Suprapubic skin (tissue), 4 donors: ENCODE results near the gene FCER2. TPM values are rescaled to one million over a fixed set of nuclear protein-coding genes. Genes with fewer than 3 reads are reported as not detected.

Experiments used
- DNase-seq, 2 donors: peaks; one replicate each; pipeline ENCODE4 v3.0.0-alpha.2; 2019; ENCODE audit warnings: low spot score in 2 of 2
- H3K27ac ChIP-seq: fragments of 200-600 bp; sonication (generic); one replicate; pipeline ENCODE4 v1.5.1; 2019
- H3K27me3 ChIP-seq: fragments of 200-600 bp; sonication (generic); one replicate; pipeline ENCODE4 v1.5.1; 2019
- H3K36me3 ChIP-seq: fragments of 200-600 bp; sonication (generic); one replicate; pipeline ENCODE4 v1.5.1; 2019
- H3K4me1 ChIP-seq: fragments of 200-600 bp; sonication (generic); one replicate; pipeline ENCODE4 v1.5.1; 2019
- H3K4me3 ChIP-seq: fragments of 200-600 bp; sonication (generic); one replicate; pipeline ENCODE4 v1.5.1; 2019; ENCODE audit warnings: mild to moderate bottlenecking
- H3K9me3 ChIP-seq: fragments of 200-600 bp; sonication (generic); one replicate; pipeline ENCODE4 v1.5.1; 2019
- EP300 ChIP-seq: sonication (generic); formaldehyde crosslinking; IDR thresholded peaks from one replicate; pipeline ENCODE4 v1.6.1; 2017; ENCODE audit warnings: antibody characterized with exemption
- POLR2A ChIP-seq, 2 donors: fragments of 450-650 bp; IDR thresholded peaks; one replicate each; pipeline ENCODE4 v1.6.1; 2017; ENCODE audit warnings: antibody characterized with exemption in 2 of 2, mild to moderate bottlenecking in 2 of 2, moderate library complexity in 2 of 2
- POLR2AphosphoS5 ChIP-seq, 3 donors: sonication (generic); formaldehyde crosslinking; IDR thresholded peaks; one replicate each; pipeline ENCODE4 v1.6.1; 2017; ENCODE audit warnings: antibody characterized with exemption in 3 of 3
- WGBS: methylation state at CpG from one replicate; pipeline ENCODE4 v1.1.5; 2018; 5-methylcytosine and 5-hydroxymethylcytosine counted together
- total RNA-seq, 4 donors: library from RNA; depleted of rRNA; stranded (reverse); fragments of >200 nt; gene quantifications; one replicate each; pipeline ENCODE4 v1.1.0, GENCODE V29; 2016
- TF ChIP-seq, protein P1 (sequence below), 2 donors: fragments of 200-600 bp in 1 of 2; fragments of 450-650 bp in 1 of 2; sonication (generic) in 1 of 2; IDR thresholded peaks; one replicate each; pipeline ENCODE4 v1.5.1; 2016 to 2019; ENCODE audit warnings: antibody characterized with exemption in 2 of 2, mild to moderate bottlenecking in 1 of 2, moderate library complexity in 1 of 2

FCER2 gene
- total RNA-seq, 4 donors from 2014 or later, result not detected

- DNase-seq, result no peak
- WGBS, result 55% methylated on average over 23 of the region's 24 CpGs
Observed at GRCh38 chr19:7705387-7706187, 3.7 kb upstream of the FCER2 start.

DNA sequence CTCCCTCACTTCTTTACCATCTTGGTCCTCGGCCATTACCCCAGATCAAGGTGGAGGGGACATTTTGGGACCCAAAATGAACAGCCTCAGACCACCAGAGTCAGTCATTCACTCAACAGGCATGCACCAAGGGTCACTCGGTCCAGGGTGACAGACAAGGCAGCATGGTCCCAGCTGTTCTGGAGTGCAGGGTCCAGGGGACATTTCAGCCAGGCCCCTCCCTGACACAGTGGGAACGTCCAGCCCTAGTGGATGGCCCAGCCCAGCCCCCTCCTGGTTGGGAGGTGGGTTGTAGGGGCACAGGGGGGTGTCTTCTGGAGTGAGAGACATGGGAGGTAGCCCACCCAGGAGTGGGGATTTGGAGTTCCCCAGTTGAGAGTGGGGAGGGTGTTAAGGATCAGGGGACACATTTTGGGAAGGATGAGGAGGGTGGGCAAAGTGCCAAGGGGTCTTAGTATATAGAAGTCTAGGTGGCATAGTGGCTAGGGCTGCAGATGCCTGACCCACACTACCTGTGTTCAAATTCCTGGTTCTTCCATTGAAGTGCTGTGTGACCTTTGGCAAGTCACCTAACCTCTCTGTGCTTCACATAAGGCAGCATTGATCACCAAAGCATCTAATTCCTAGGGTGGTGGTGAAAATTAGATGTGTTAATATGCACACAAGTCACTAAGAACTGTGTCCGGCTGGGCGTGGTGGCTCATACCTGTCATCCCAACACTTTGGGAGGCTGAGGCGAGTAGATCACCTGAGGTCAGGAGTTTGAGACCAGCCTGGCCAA lies 2.5 kb upstream of the FCER2 start:
- no peak overlapping the region for H3K4me3 ChIP-seq
- TF ChIP-seq POLR2AphosphoS5 (IDR thresholded peaks at IDR 0.05), result no peak
- H3K4me1 ChIP-seq, result peaks cover 3% of the 10 kb centered on the region
- no peaks in the 10 kb centered on the region for H3K36me3 ChIP-seq
- no peak for DNase-seq
- H3K27me3 ChIP-seq, result peaks cover 22% of the 10 kb centered on the region
- 78% methylated on average over 6 of the region's 6 CpGs for WGBS
- H3K27ac ChIP-seq, result no peak overlapping the region
- no peaks in the 10 kb centered on the region for H3K9me3 ChIP-seq

More at GRCh38 chr19:7705387-7706187, 3.7 kb upstream of the FCER2 start:
- H3K27ac ChIP-seq, result peak overlapping the region; percentile 28
- TF ChIP-seq POLR2A (IDR thresholded peaks at IDR 0.05), result no peak
- no peak for TF ChIP-seq EP300
- TF ChIP-seq POLR2AphosphoS5 (IDR thresholded peaks at IDR 0.05), result no peak
- TF ChIP-seq, protein P1, sequence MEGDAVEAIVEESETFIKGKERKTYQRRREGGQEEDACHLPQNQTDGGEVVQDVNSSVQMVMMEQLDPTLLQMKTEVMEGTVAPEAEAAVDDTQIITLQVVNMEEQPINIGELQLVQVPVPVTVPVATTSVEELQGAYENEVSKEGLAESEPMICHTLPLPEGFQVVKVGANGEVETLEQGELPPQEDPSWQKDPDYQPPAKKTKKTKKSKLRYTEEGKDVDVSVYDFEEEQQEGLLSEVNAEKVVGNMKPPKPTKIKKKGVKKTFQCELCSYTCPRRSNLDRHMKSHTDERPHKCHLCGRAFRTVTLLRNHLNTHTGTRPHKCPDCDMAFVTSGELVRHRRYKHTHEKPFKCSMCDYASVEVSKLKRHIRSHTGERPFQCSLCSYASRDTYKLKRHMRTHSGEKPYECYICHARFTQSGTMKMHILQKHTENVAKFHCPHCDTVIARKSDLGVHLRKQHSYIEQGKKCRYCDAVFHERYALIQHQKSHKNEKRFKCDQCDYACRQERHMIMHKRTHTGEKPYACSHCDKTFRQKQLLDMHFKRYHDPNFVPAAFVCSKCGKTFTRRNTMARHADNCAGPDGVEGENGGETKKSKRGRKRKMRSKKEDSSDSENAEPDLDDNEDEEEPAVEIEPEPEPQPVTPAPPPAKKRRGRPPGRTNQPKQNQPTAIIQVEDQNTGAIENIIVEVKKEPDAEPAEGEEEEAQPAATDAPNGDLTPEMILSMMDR (IDR thresholded peaks at IDR 0.05), result no peak
- H3K27me3 ChIP-seq, result peaks cover 16% of the 10 kb centered on the region
- no peaks in the 10 kb centered on the region for H3K9me3 ChIP-seq
- no peak overlapping the region for H3K4me3 ChIP-seq
- H3K36me3 ChIP-seq, result no peaks in the 10 kb centered on the region
- H3K4me1 ChIP-seq, result peaks cover 3% of the 10 kb centered on the region

GRCh38 chr19:7703332-7703731 lies 1.4 kb upstream of the FCER2 start:
- peaks cover 32% of the 10 kb centered on the region for H3K27me3 ChIP-seq
- WGBS, result 70% methylated on average over 8 of the region's 8 CpGs
- TF ChIP-seq, protein P1 (IDR thresholded peaks at IDR 0.05), result no peak
- TF ChIP-seq POLR2A (IDR thresholded peaks at IDR 0.05), result no peak
- TF ChIP-seq POLR2AphosphoS5 (IDR thresholded peaks at IDR 0.05), result no peak
- TF ChIP-seq EP300, result no peak

DNA sequence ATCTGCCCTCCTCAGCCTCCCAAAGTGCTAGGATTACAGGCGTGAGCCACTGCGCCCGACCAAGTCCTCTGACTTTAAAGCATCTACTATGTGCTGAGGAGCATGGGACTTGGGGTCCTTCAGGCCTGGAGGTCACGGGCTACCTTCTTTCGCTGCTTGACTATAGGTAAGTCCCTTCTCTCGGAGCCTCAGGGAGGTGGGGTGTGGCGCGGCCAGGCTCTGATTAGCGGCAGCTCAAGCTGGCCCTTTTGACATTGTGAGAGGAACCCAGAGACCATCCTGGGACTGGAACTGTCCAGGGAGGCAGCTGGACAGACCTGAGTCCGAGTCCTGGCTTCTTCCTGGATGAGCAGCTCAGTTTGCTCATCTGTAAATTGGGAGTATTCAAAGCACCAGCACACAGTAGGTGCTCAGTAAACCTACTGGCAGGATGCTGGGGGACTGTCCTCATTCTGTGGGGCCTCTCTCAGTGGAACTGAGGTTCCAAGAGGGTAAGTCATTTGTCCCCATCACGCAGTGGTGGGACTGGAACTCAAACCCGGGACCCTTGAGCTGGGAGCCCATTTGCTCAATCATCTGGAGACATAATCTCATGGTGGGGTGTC lies 780 bp downstream of the FCER2 start:
- no peak for DNase-seq
- no peak overlapping the region for H3K4me3 ChIP-seq
- H3K9me3 ChIP-seq, result no peaks in the 10 kb centered on the region
- H3K27me3 ChIP-seq, result peaks cover 53% of the 10 kb centered on the region
- no peak overlapping the region for H3K27ac ChIP-seq
- H3K4me1 ChIP-seq, result peaks cover under 1% of the 10 kb centered on the region
- TF ChIP-seq EP300 (no peak), POLR2A (IDR thresholded peaks at IDR 0.05) (no peak), POLR2AphosphoS5 (IDR thresholded peaks at IDR 0.05) (no peak)
- TF ChIP-seq, protein P1 (IDR thresholded peaks at IDR 0.05), result no peak
- WGBS, result 100% methylated on average over 1 of the region's 12 CpGs
- H3K36me3 ChIP-seq, result no peaks in the 10 kb centered on the region

More at GRCh38 chr19:7703332-7703731, 1.4 kb upstream of the FCER2 start:
- DNase-seq, result no peak
- H3K27ac ChIP-seq, result no peak overlapping the region
- peaks cover 3% of the 10 kb centered on the region for H3K4me1 ChIP-seq
- H3K36me3 ChIP-seq, result no peaks in the 10 kb centered on the region
- H3K9me3 ChIP-seq, result no peaks in the 10 kb centered on the region
- no peak overlapping the region for H3K4me3 ChIP-seq

- H3K4me3 ChIP-seq, result no peak overlapping the region
- H3K27ac ChIP-seq, result no peak overlapping the region
- TF ChIP-seq EP300, result no peak
- no peak for TF ChIP-seq POLR2AphosphoS5 (IDR thresholded peaks at IDR 0.05)
- TF ChIP-seq, protein P1 (IDR thresholded peaks at IDR 0.05), result no peak
- no peak for TF ChIP-seq POLR2A (IDR thresholded peaks at IDR 0.05)
- no peaks in the 10 kb centered on the region for H3K9me3 ChIP-seq
- 57% methylated on average over 15 of the region's 15 CpGs for WGBS
- H3K4me1 ChIP-seq, result no peaks in the 10 kb centered on the region
- DNase-seq, result no peak
- no peaks in the 10 kb centered on the region for H3K36me3 ChIP-seq
- H3K27me3 ChIP-seq, result peaks cover 54% of the 10 kb centered on the region
Observed at GRCh38 chr19:7699417-7700401, 2.2 kb downstream of the FCER2 start.
